ENCODE measurements around the gene RAD51B. TPM values are rescaled to one million over a fixed set of nuclear protein-coding genes. Genes with fewer than 3 reads are reported as not detected.
"Not testable (repeated sequence)": the region's sequence is repeated elsewhere in the genome, so short reads cannot be mapped to it uniquely, and the experiment has no call there.

Gene RAD51B
- total RNA-seq, 1 experiment from 2014 or later, result 7.2 TPM

GRCh38 chr14:67977434-67978034 lies 158.0 kb downstream of the RAD51B start:
- Histone ChIP-seq H3K27me3 (no peaks in the 10 kb centered on the region), H3K9me3 (no peaks in the 10 kb centered on the region), H3K36me3 (no peaks in the 10 kb centered on the region), H3K4me3 (no peak overlapping the region)
- no peak for DNase-seq

- Histone ChIP-seq H3K4me3 (no peak overlapping the region), H3K27me3 (no peaks in the 10 kb centered on the region), H3K36me3 (no peaks in the 10 kb centered on the region), H3K9me3 (no peaks in the 10 kb centered on the region)
- DNase-seq, result no peak
Measured at GRCh38 chr14:67978749-67979148, 159.2 kb downstream of the RAD51B start.

GRCh38 chr14:67982711-67983608 lies 163.4 kb downstream of the RAD51B start:
- no peaks in the 10 kb centered on the region; the same call in 1 of the 2 replicates for H3K36me3 ChIP-seq
- H3K27me3 ChIP-seq, result no peaks in the 10 kb centered on the region
- DNase-seq, result no peak
- H3K4me3 ChIP-seq, result no peak overlapping the region
- no peaks in the 10 kb centered on the region for H3K9me3 ChIP-seq

- no peaks in the 10 kb centered on the region for H3K9me3 ChIP-seq
- no peaks in the 10 kb centered on the region; the same call in 1 of the 2 replicates for H3K36me3 ChIP-seq
- H3K4me3 ChIP-seq, result no peak overlapping the region
- no peaks in the 10 kb centered on the region for H3K27me3 ChIP-seq
- no peak for DNase-seq
Measured at GRCh38 chr14:67984274-67984673, 164.7 kb downstream of the RAD51B start.

- H3K4me3 ChIP-seq, result no peak overlapping the region
- H3K36me3 ChIP-seq, result no peaks in the 10 kb centered on the region; the same call in 1 of the 2 replicates
- H3K9me3 ChIP-seq, result no peaks in the 10 kb centered on the region
- DNase-seq, result no peak
- H3K27me3 ChIP-seq, result no peaks in the 10 kb centered on the region
Measured at GRCh38 chr14:67986131-67986841, 166.7 kb downstream of the RAD51B start.

GRCh38 chr14:67987606-67988005 lies 168.0 kb downstream of the RAD51B start:
- H3K4me3 ChIP-seq, result peak overlapping the region; percentile 25
- no peaks in the 10 kb centered on the region for H3K9me3 ChIP-seq
- DNase-seq, result peak; percentile 70
- no peaks in the 10 kb centered on the region; the same call in 1 of the 2 replicates for H3K36me3 ChIP-seq
- no peaks in the 10 kb centered on the region for H3K27me3 ChIP-seq

GRCh38 chr14:67988210-67988609 lies 168.6 kb downstream of the RAD51B start:
- DNase-seq, result peak; percentile 11
- not testable (repeated sequence) for H3K4me3 ChIP-seq, H3K36me3 ChIP-seq, H3K27me3 ChIP-seq, H3K9me3 ChIP-seq

GRCh38 chr14:67990576-67990975 lies 171.0 kb downstream of the RAD51B start:
- H3K9me3 ChIP-seq, result no peaks in the 10 kb centered on the region
- H3K27me3 ChIP-seq, result no peaks in the 10 kb centered on the region
- H3K4me3 ChIP-seq, result no peak overlapping the region
- DNase-seq, result no peak
- H3K36me3 ChIP-seq, result no peaks in the 10 kb centered on the region; the same call in 1 of the 2 replicates

GRCh38 chr14:67994531-67994930 lies 175.0 kb downstream of the RAD51B start:
- no peak for DNase-seq
- H3K4me3 ChIP-seq, result no peak overlapping the region
- H3K36me3 ChIP-seq, result no peaks in the 10 kb centered on the region
- no peaks in the 10 kb centered on the region for H3K9me3 ChIP-seq
- no peaks in the 10 kb centered on the region for H3K27me3 ChIP-seq

GRCh38 chr14:67996235-67996634 lies 176.7 kb downstream of the RAD51B start:
- H3K27me3 ChIP-seq, result no peaks in the 10 kb centered on the region
- H3K36me3 ChIP-seq, result no peaks in the 10 kb centered on the region
- H3K4me3 ChIP-seq, result no peak overlapping the region
- no peaks in the 10 kb centered on the region for H3K9me3 ChIP-seq
- no peak for DNase-seq

GRCh38 chr14:67998834-67999233 lies 179.3 kb downstream of the RAD51B start:
- Histone ChIP-seq H3K4me3 (no peak overlapping the region), H3K9me3 (peaks cover 7% of the 10 kb centered on the region), H3K27me3 (no peaks in the 10 kb centered on the region), H3K36me3 (peaks cover 2% of the 10 kb centered on the region; the same call in 1 of the 2 replicates)
- no peak for DNase-seq

- no peak overlapping the region for H3K4me3 ChIP-seq
- no peak for DNase-seq
- no peaks in the 10 kb centered on the region for H3K27me3 ChIP-seq
- peaks cover 7% of the 10 kb centered on the region for H3K9me3 ChIP-seq
- H3K36me3 ChIP-seq, result peaks cover 2% of the 10 kb centered on the region; the same call in 1 of the 2 replicates
Measured at GRCh38 chr14:67999290-67999689, 179.7 kb downstream of the RAD51B start.

GRCh38 chr14:67999705-68000384 lies 180.3 kb downstream of the RAD51B start:
- DNase-seq, result no peak
- H3K36me3 ChIP-seq, result peaks cover 2% of the 10 kb centered on the region; the same call in 1 of the 2 replicates
- H3K27me3 ChIP-seq, result no peaks in the 10 kb centered on the region
- H3K9me3 ChIP-seq, result peaks cover 7% of the 10 kb centered on the region
- H3K4me3 ChIP-seq, result peak overlapping the region; percentile 20

GRCh38 chr14:68000511-68000910 lies 180.9 kb downstream of the RAD51B start:
- Histone ChIP-seq H3K36me3 (peaks cover 2% of the 10 kb centered on the region; the same call in 1 of the 2 replicates), H3K9me3 (peaks cover 7% of the 10 kb centered on the region), H3K27me3 (no peaks in the 10 kb centered on the region), H3K4me3 (peak overlapping the region; percentile 20)
- DNase-seq, result no peak

GRCh38 chr14:68008491-68008890 lies 188.9 kb downstream of the RAD51B start:
- DNase-seq, result no peak
- no peaks in the 10 kb centered on the region for H3K9me3 ChIP-seq
- no peak overlapping the region for H3K4me3 ChIP-seq
- no peaks in the 10 kb centered on the region for H3K27me3 ChIP-seq
- no peaks in the 10 kb centered on the region for H3K36me3 ChIP-seq

GRCh38 chr14:68011406-68012028 lies 191.9 kb downstream of the RAD51B start:
- Histone ChIP-seq H3K4me3 (no peak overlapping the region), H3K27me3 (no peaks in the 10 kb centered on the region), H3K9me3 (no peaks in the 10 kb centered on the region), H3K36me3 (no peaks in the 10 kb centered on the region)
- no peak for DNase-seq

Data from MG63 (cell line).